GM19023 (cell line): ENCODE results near the gene MBNL3.

Experiments used
- ATAC-seq: cut with Tn5 transposase; IDR thresholded peaks from one replicate; pipeline ENCODE4 v1.9.1; 2021; ENCODE audit warnings: mild to moderate bottlenecking, moderate library complexity; ENCODE audit not compliant: unreplicated experiment

The MBNL3 gene

GRCh38 chrX:132423323-132423722, 65.5 kb downstream of the MBNL3 start:
- no peak for ATAC-seq

GRCh38 chrX:132415012-132415411, 73.8 kb downstream of the MBNL3 start:
- ATAC-seq = no peak

- ATAC-seq = no peak
Measured at GRCh38 chrX:132414404-132414803, 74.4 kb downstream of the MBNL3 start.

GRCh38 chrX:132413459-132413858, 75.4 kb downstream of the MBNL3 start:
- ATAC-seq = no peak

- ATAC-seq = no peak
Measured at GRCh38 chrX:132412208-132412607, 76.6 kb downstream of the MBNL3 start.

- ATAC-seq = no peak
Measured at GRCh38 chrX:132411310-132411977, 77.4 kb downstream of the MBNL3 start.

GRCh38 chrX:132409780-132410556, 78.9 kb downstream of the MBNL3 start:
- ATAC-seq = peak; percentile 48

GRCh38 chrX:132407691-132408090, 81.1 kb downstream of the MBNL3 start:
- ATAC-seq = no peak

GRCh38 chrX:132406106-132406505, 82.7 kb downstream of the MBNL3 start:
- ATAC-seq = no peak

- ATAC-seq = no peak
Measured at GRCh38 chrX:132404266-132404665, 84.6 kb downstream of the MBNL3 start.

- ATAC-seq = no peak
Measured at GRCh38 chrX:132401935-132402334, 86.9 kb downstream of the MBNL3 start.

- ATAC-seq = no peak
Measured at GRCh38 chrX:132400706-132401105, 88.1 kb downstream of the MBNL3 start.

- no peak for ATAC-seq
Measured at GRCh38 chrX:132395645-132396044, 93.2 kb downstream of the MBNL3 start.

- ATAC-seq = no peak
Measured at GRCh38 chrX:132395026-132395425, 93.8 kb downstream of the MBNL3 start.

- ATAC-seq = no peak
Measured at GRCh38 chrX:132394591-132394990, 94.2 kb downstream of the MBNL3 start.

GRCh38 chrX:132393992-132394391, 94.8 kb downstream of the MBNL3 start:
- ATAC-seq = no peak

- ATAC-seq = no peak
Measured at GRCh38 chrX:132393485-132393884, 95.4 kb downstream of the MBNL3 start.

GRCh38 chrX:132393085-132393484, 95.8 kb downstream of the MBNL3 start:
- no peak for ATAC-seq

GRCh38 chrX:132390792-132391191, 98.0 kb downstream of the MBNL3 start:
- no peak for ATAC-seq

- no peak for ATAC-seq
Measured at GRCh38 chrX:132389480-132389879, 99.4 kb downstream of the MBNL3 start.

- no peak for ATAC-seq
Measured at GRCh38 chrX:132388371-132388770, 100.5 kb downstream of the MBNL3 start.

- no peak for ATAC-seq
Measured at GRCh38 chrX:132384301-132384700, 104.5 kb downstream of the MBNL3 start.
